ENCODE data around the gene AHCY. TPM values are rescaled to one million over a fixed set of nuclear protein-coding genes. Genes with fewer than 3 reads are reported as not detected.

The AHCY gene
- total and polyA plus RNA-seq, 2 of the 4 experiments (the other 2 are of a cell fraction) = 138 to 210 TPM

GRCh38 chr20:34332262-34332920 is 29.2 kb upstream of the AHCY start:
- DNase-seq (no peak), ATAC-seq (ENCODE audit: low read depth) (no peak)
- no peaks in the 10 kb centered on the region for H3K79me1 ChIP-seq (ENCODE audit: low read depth in 1 of 2, low read length in 2 of 2)
- no peak overlapping the region for H2BK5ac ChIP-seq (ENCODE audit: low read depth, low read length, poor library complexity, severe bottlenecking)
- no peak overlapping the region for H3K4ac ChIP-seq (ENCODE audit: low read depth, low read length)
- no peak overlapping the region for H3K27ac ChIP-seq (ENCODE audit: insufficient read depth, low read length)
- H2AFZ ChIP-seq (replicated peaks; ENCODE audit: low read length, poor library complexity) = no peak overlapping the region
- no peak overlapping the region for H3K4me2 ChIP-seq (ENCODE audit: low read depth, low read length)
- H4K5ac ChIP-seq (ENCODE audit: low read depth, low read length) = no peak overlapping the region
- no peak overlapping the region for H3K18ac ChIP-seq (ENCODE audit: low read depth, low read length)
- peaks cover 6% of the 10 kb centered on the region for H3K4me1 ChIP-seq (ENCODE audit: control insufficient read depth, insufficient read depth, low read length)
- no peak overlapping the region for H3K23ac ChIP-seq (ENCODE audit: low read depth, low read length)
- no peaks in the 10 kb centered on the region for H3K27me3 ChIP-seq (ENCODE audit: control insufficient read depth, insufficient read depth, low read length)
- 91% methylated on average over 9 of the region's 19 CpGs; no CpG with 5 or more reads in 1 of the 2 experiments for WGBS, 2 experiments (ENCODE audit: extremely low coverage in 2 of 2, insufficient read length in 1 of 2)
- 0 out of 2 replicates have a peak overlapping the region, but pooled peaks have one; percentile 8 for H2AK5ac ChIP-seq (ENCODE audit: low read depth, low read length)
- H4K8ac ChIP-seq (ENCODE audit: low read depth in 2 of 2, low read length in 2 of 2) = no peak overlapping the region
- no TSS peak for BruUV-seq (replicated peaks)
- dilution Hi-C loops (cut with HindIII; ENCODE audit: low sequenced_read_pairs, unreplicated experiment) = no loop called here
- H3K9ac ChIP-seq (ENCODE audit: low read depth, low read length) = no peak overlapping the region
- no peak overlapping the region for H2BK20ac ChIP-seq (ENCODE audit: low read depth, low read length)
- no peak overlapping the region for H2BK15ac ChIP-seq (ENCODE audit: low read depth, low read length)
- no peak overlapping the region for H3K14ac ChIP-seq (replicated peaks; ENCODE audit: low read depth, low read length)
- H3K36me3 ChIP-seq (ENCODE audit: control insufficient read depth, insufficient read depth, low read length) = no peaks in the 10 kb centered on the region
- H2AK9ac ChIP-seq (replicated peaks; ENCODE audit: low read depth, low read length, poor library complexity) = no peak overlapping the region
- H2BK120ac ChIP-seq (ENCODE audit: low read depth, low read length) = no peak overlapping the region
- no peaks in the 10 kb centered on the region for H3K9me3 ChIP-seq (ENCODE audit: control insufficient read depth, insufficient read depth, low read length)
- ChIA-PET CTCF (no interaction called here), POLR2A (ENCODE audit: unreplicated experiment) (interaction anchor here (0.5 kb wide), 1 partner anchor 40 kb away, joined by 3 read pairs; no protein-coding TSS in a partner anchor)
- no peak overlapping the region for H3K4me3 ChIP-seq (ENCODE audit: insufficient read depth, low read depth, low read length)
- H4K20me1 ChIP-seq (ENCODE audit: insufficient read depth, low read length) = no peaks in the 10 kb centered on the region; the same call in 1 of the 2 replicates
- no peak overlapping the region for H4K91ac ChIP-seq (ENCODE audit: insufficient read depth, low read depth, low read length)
- peaks cover 4% of the 10 kb centered on the region for H3K9me1 ChIP-seq (ENCODE audit: insufficient read depth, low read length)
- TF ChIP-seq MAZ (IDR thresholded peaks at IDR 0.05; ENCODE audit: borderline replicate concordance, low read depth, low read length) = no peak
- TF ChIP-seq CTCF (conservative IDR thresholded peaks at IDR 0.05; ENCODE audit: low read depth, low read length) = no peak
- no peak for TF ChIP-seq MXI1 (IDR thresholded peaks at IDR 0.05; ENCODE audit: borderline replicate concordance, low read depth, low read length)
- TF ChIP-seq RCOR1 (IDR thresholded peaks at IDR 0.05; ENCODE audit: insufficient replicate concordance, low read length) = no peak
- TF ChIP-seq POLR2A (IDR thresholded peaks at IDR 0.05; ENCODE audit: low read depth, low read length) = no peak
- no peak for TF ChIP-seq NFE2L2 (IDR thresholded peaks at IDR 0.05; ENCODE audit: low read depth, low read length)
- TF ChIP-seq FOS (IDR thresholded peaks at IDR 0.05; ENCODE audit: low read depth, low read length) = no peak
- no peak for TF ChIP-seq USF2 (IDR thresholded peaks at IDR 0.05; ENCODE audit: low read depth, low read length)
- TF ChIP-seq SMC3 (IDR thresholded peaks at IDR 0.05; ENCODE audit: low read depth, low read length) = no peak
- TF ChIP-seq CEBPB (IDR thresholded peaks at IDR 0.05; ENCODE audit: low read depth, low read length) = no peak
- in situ Hi-C loops (cut with MboI; ENCODE audit: low sequenced_read_pairs) = no loop called here
- intact Hi-C loops (cut with micrococcal nuclease) = no loop called here
- H3K56ac ChIP-seq (ENCODE audit: extremely low read depth, insufficient read depth, low read length) = no peak overlapping the region

All from IMR-90 (cell line).